Stimulated activated CD8-positive, alpha-beta memory T cell treated with anti-CD3 and anti-CD28 coated beads, Interleukin-15, amount 100 ng/mL, for 24 hours (primary cell): ENCODE measurements around the gene TRERF1.
A peak's percentile ranks its signal among the peaks of the same experiment; 100 is the strongest.
"Not testable (repeated sequence)": the region's sequence is repeated elsewhere in the genome, so short reads cannot be mapped to it uniquely, and the experiment has no call there.

Experiments used
- DNase-seq: peaks from one replicate; pipeline ENCODE4 v3.0.0-alpha.2; 2020; ENCODE audit warnings: low read depth

Gene TRERF1, protein sequence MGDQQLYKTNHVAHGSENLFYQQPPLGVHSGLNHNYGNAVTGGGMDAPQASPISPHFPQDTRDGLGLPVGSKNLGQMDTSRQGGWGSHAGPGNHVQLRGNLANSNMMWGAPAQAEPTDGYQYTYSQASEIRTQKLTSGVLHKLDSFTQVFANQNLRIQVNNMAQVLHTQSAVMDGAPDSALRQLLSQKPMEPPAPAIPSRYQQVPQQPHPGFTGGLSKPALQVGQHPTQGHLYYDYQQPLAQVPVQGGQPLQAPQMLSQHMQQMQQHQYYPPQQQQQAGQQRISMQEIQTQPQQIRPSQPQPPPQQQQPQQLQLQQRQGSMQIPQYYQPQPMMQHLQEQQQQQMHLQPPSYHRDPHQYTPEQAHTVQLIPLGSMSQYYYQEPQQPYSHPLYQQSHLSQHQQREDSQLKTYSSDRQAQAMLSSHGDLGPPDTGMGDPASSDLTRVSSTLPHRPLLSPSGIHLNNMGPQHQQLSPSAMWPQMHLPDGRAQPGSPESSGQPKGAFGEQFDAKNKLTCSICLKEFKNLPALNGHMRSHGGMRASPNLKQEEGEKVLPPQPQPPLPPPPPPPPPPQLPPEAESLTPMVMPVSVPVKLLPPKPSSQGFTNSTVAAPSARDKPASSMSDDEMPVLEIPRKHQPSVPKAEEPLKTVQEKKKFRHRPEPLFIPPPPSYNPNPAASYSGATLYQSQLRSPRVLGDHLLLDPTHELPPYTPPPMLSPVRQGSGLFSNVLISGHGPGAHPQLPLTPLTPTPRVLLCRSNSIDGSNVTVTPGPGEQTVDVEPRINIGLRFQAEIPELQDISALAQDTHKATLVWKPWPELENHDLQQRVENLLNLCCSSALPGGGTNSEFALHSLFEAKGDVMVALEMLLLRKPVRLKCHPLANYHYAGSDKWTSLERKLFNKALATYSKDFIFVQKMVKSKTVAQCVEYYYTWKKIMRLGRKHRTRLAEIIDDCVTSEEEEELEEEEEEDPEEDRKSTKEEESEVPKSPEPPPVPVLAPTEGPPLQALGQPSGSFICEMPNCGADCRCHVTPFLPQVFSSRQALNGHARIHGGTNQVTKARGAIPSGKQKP (N-terminal part only)

DNA sequence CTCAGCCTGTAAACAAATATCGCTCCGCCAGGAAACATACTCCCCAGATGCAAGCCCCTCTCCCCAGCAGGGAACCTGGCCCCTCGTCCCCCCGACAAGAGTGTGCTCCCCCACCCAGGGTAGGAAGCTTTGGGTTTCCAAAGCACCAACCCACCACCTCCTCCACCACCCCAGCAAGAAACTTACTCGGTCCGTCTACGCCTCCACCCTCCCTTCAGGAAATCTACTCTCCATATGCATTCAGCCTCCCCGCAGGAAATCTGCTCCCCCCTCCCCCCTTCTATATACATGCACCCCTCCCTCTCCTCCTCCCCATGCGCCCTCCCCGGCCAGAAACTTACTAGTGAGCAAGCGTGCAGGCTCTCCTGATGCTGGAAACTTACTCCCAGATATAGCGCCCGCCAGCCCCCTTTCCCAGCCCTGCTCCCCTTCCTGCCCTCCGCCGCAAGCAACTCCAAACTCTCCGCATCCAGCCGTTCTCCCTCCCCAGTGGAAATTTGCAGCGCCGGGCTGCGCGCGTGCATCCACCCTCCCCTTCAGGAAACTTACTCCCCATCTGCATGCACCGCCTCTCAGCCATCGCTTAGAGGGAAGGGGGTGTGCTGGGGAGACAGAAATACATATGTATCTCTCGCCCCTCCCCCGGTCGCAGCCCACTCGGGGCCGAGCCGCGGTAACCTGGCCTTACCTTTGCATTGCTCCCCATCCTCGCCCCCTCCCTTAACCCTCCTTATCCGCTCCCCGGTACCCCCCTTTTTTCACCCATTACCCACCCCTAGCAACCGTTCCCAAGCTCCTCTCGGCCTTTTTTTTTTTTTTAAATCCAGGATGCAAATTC lies at the start of gene TRERF1:
Gene TRERF1, minus strand, starts transcription at position 594 of the 838 bp plus-strand sequence. CDS start 182,336 bp downstream, outside the sequence.
- DNase-seq: no peak

DNA sequence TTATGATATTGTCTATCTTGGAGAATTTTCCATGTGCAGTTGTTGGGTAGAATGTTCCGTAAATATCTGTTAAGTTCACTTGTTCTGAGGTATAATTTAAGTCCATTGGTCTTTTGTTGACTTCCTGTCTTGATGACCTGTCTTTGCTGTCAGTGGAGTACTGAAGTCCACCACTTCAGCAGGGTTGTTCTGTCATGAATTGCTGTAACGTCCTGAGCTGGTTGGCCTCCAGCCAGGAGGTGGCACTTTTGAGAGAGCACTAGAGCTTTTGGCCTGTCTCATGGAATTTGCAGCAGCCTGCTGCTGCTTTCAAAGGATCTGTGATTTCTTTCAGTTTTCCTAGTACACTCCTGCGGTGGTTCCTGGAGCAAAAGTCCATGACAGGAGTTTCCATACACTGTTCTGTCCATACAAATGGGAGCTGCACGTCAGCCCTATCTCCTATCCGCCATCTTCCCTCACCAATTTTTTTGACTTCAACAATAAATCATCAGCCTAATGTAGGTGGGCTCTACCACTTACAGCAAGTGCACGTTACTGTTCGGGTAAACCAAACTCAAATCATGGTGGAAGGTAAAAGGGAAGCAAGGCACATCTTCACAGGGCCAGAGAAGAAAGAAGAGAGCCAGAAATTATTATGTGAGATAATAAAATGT lies 46.9 kb upstream of the TRERF1 start:
- DNase-seq: no peak

DNA sequence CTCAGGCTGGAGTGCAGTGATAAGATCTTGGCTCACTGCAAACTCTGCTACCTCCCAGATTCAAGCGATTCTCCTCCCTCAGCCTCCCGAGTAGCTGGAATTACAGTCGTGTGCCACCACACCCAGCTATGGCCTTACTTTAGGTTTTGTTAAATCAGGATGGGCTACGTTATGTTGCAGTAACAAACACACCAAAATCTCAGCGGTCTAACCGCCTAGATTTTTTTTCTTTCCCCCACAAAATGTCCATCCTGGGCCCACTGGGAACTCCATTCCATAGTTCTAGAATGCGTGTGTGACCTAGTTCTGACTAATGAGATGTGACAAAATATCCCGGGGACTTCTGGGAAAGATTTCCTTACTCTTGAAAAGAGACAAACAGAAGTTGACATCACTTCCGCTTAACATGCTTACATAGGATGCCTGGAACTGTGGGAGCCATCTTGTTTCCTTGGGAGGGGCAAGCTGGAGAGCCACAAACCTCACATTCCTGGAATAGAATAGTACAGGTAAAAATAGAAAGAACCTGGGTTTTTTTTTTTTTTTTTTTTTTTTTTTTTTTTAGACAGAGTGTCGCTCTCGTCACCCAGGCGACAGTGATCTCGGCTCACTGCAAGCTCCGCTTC lies 42.3 kb upstream of the TRERF1 start:
- DNase-seq: no peak

DNA sequence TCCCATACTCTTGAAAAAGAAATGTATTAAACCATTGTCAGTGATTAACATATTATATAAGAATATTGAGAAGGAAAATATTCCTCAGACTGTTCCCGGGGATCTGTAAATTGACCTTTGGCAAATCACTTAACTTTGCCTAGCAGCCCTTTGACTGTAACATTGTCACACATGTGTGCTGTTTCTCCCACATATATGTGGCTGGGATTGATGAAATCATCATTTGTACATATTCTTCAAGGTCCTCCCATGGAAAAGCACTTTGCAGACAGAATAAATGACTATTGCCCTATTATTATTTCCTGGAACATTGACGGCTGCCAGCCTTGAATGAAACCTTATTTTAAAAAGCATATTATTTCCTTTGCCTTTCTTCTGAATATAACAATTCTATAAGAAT lies 36.4 kb upstream of the TRERF1 start:
- no peak for DNase-seq

DNA sequence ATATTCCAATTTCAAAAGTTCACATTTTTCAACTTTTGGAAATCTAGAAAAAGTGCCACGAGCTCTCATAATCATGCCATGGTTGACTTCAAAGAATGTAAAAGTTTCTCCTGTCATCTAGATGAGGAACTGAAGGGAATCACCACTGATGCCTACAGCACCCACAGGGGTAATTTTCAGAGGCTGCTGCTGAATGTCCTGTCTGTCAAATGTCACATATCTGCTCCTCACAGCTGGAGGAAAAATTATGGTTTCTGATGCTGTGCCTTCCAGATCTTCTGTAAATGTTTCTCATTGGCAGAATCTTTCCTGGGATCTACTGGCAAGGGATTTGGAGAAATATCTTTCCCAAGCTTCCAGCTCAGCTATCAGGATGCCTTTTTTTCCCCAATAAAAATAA lies 32.5 kb upstream of the TRERF1 start:
- DNase-seq: no peak

DNA sequence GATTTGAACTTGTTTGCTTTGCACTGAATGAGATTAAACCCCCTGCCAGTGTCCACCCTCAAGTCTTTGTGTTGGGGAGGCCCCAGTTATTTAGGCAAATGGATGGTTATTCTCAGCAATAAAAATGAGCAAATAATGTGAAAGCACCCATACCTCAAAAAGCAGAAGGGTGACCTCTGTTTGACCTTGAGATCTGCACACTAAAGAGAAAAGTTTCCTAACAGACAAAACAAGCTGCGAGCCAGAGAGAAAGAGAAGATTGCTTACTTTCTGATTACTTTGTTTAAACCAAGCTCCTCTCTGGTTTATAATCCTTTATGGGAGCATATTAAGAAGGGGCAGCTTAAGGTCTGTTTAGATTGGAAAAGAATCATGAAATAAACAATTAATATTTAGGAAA lies 30.4 kb upstream of the TRERF1 start:
- DNase-seq: no peak

DNA sequence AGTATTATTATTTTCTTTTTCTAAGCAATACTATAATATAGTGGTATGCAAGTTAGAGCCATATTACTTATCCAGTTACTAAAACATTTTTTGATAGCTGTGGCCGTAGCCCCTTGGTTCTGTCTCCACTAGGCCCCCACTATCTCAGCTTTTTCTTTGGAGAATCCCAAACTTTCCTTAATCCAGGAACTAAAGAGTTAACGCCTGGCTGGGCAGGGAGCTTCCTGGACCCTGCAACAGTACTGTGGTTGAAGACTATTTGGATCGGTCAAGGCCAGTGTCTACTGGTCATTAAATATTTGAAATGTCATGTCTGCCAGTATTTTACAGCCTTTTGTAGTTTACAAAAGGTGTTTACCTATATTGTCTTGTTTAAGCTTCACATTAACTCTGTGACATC lies 20.0 kb upstream of the TRERF1 start:
- no peak for DNase-seq

DNA sequence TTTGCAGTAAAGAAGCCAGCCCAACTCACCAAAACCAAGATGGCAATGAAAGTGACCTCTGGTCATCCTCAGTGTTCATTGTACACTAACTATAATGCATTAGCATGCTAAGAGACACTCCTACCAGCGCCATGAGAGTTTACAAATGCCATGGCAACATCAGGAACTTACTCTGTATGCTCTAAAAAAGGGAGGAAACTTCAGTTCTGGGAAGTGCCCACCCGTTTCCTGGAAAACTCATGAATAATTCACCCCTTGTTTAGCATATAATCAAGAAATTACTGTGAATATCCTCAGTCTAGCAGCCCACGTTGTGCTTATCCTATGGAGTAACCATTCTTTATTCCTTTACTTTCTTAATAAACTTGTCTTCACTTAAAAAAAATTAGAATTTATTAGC lies 19.4 kb upstream of the TRERF1 start:
- no peak for DNase-seq

DNA sequence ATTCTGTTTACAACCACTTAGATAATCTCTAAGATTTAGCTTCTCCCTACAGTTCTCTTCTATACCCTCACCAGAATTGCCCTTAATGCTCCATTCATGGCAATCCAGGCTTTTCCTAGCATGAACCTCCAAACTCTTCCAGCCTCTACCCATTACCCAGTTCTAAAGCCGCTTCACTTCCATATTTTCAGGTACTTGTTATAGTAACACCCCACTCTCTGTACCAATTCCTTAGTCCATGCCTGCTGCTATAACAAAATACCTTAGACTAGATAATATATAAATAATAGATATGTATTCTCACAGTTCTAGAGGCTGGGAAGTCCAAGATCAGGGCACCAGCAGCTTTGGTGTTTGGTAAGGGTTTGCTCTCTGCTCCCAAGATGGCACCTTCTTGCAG lies 16.5 kb upstream of the TRERF1 start:
- DNase-seq: no peak

DNA sequence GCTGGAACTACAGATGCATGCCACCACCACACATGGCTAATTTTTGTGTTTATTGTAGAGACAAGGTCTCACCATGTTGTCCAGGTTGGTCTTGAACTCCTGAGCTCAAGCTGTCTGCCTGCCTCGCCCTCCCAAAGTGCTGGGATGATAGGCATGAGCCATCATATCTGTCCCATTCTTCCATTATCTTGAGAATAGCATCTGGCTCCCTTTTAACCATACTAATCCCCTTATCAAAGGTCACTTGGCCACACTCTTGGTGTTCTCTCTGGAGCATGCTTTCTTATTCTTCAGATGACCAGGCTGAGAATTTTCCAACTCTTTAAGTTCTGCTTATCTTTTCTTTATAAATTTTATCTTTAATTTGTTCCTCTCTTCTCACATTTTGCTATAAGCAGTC lies 15.9 kb upstream of the TRERF1 start:
- no peak for DNase-seq

DNA sequence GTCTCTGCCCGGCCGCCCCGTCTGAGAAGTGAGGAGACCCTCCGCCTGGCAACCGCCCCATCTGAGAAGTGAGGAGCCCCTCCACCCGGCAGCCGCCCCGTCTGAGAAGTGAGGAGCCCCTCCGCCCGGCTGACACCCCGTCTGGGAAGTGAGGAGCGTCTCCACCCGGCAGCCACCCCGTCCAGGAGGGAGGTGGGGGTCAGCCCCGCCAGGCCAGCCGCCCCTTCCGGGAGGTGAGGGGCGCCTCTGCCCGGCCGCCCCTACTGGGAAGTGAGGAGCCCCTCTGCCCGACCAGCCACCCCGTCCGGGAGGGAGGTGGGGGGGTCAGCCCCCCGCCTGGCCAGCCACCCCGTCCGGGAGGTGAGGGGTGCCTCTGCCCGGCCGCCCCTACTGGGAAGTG lies 14.7 kb upstream of the TRERF1 start:
- DNase-seq: not testable (repeated sequence)

DNA sequence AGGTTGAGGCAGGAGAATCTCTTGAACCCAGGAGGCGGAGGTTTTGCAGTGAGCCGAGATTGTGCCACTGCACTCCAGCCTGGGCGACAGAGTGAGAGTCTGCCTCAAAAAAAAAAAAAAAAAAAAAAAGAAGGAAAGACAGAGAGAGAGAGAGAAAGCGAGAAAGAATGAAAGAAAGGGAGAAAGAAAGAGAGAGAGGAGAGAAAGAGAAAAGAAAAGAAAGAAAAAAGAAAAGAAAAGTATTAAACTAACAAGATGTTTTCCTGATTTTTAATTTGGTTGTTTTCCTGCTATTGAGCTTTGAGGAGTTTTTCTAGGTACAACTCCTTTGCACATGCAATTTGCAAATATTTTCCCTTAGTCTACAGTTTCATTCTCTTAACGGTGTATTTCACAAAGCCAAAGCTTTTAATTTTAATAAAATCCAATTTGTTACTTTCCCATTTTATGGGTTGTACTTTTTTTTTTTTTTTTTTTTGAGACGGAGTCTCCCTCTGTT lies 10.8 kb upstream of the TRERF1 start:
- DNase-seq: no peak

DNA sequence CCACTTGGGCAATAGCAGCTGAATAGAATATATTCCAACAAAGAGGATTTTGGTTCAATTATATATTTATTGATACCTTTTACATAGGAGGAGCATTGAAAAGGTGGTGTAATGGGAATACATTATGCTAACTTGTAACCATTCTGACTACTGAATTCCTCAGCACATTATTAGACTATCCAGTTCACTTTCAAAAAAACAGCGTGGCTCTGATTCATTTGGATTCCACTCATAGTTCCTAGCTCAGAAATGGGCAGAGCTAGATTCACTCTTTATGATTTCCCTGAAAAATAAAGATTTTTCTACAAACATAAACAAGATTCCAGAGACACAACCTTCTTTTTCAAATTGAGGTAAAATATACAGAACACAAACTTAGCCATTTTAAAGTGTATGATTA lies 9.2 kb upstream of the TRERF1 start:
- no peak for DNase-seq

DNA sequence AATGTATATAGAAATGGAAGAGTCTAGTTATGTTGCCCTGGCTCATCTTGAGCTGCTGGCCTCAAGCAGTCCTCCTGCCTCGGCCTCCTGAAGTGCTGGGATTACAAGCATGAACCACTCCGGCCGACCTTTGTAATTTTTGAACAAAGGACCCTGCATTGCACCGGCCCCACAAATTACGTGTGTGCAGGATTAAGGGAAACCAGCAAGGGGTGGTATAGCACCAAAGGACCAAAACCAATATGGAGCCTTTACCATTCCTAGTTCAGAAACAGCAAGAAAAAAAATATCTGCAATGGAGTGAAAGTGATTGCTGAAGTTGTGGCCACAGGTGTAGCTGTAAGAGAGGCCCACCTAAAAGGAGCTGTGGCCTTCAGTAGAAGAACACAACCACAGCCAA lies 8.2 kb upstream of the TRERF1 start:
- DNase-seq: no peak

DNA sequence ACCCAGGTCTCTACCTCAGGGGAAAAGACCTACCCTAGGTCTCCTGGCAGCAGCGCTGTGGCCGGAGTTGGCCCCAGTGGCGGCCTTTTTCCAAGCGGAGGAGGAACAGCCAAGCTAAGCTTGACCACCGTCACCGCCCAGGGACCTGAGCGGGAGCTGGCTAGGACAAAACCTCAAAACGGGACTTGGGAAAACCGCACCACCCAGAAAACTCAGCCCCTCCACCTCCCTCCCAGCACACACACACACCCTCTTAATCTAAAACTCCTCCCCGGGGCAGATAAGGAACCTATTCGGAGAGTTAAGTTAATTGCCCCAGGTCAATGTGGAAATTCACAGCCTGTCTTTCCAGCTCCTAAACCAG lies 2.7 kb upstream of the TRERF1 start:
- no peak for DNase-seq

DNA sequence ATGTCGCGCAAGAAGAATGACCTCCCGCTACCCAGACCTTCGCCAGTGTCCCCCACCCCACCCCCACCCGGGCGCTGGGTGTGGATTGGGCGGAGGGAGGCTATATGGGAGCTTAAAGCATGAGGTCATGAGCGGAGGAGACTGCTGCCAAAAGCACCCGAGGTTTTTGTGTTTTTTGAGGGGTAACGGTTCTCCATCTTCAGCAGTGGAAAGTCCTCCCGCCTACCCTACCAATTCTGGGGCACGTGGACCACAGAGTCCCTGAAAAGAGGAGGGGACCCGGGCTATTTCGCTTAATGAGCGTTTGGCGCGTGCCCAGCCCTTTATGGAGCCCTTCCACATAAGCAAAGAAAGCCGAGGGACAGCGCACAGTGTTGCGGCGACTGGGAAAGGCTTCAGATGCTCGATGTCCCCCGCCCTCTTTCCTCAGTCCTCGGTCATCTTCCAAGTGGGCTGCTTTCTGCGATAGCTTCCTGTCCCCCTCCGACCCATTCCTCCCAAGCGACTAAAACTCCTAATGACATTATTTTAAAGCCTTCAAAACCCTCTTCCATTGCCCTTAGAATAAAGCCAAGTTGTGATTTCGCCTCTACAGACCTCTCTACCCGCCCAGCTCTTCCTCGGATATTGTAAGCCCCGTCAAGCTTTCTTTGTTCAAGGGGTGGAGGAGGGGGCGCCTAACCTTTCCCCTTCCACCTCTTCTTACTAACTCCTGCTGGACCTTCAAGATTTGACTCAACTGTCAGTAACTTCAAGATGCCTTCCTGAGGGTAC lies 2.1 kb upstream of the TRERF1 start:
- DNase-seq: no peak

DNA sequence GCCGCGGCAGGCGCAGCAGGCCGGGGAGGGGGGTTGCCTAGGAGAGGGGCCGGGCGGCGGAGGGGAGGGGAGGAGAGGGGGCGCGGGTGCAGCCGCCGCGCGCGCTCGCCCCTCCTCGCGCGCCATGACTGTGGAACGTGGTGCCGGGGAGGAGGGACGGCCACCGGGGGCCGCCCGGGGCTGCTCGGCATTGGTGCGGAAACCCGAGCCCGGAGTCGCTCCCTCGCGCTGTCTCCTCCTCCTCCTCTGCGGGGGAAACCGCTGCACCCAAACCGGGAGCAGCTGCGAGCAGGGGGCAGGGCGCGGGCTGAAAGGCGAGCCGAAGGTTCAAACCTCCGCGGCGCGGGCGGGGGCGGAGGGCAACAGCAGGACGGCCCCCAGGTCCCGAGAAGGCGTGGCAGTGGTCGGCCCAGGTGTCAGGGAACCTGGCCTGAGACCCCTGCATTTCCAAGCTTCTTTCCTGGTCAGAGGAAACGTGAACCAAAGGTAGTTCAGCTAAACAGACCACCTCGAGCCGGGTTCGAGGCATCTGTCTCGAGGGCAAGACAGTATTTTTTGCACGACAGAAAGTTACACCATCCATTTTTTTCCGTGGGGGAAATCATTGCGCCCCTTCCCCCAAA lies 1.4 kb upstream of the TRERF1 start:
- peak; percentile 55 for DNase-seq

DNA sequence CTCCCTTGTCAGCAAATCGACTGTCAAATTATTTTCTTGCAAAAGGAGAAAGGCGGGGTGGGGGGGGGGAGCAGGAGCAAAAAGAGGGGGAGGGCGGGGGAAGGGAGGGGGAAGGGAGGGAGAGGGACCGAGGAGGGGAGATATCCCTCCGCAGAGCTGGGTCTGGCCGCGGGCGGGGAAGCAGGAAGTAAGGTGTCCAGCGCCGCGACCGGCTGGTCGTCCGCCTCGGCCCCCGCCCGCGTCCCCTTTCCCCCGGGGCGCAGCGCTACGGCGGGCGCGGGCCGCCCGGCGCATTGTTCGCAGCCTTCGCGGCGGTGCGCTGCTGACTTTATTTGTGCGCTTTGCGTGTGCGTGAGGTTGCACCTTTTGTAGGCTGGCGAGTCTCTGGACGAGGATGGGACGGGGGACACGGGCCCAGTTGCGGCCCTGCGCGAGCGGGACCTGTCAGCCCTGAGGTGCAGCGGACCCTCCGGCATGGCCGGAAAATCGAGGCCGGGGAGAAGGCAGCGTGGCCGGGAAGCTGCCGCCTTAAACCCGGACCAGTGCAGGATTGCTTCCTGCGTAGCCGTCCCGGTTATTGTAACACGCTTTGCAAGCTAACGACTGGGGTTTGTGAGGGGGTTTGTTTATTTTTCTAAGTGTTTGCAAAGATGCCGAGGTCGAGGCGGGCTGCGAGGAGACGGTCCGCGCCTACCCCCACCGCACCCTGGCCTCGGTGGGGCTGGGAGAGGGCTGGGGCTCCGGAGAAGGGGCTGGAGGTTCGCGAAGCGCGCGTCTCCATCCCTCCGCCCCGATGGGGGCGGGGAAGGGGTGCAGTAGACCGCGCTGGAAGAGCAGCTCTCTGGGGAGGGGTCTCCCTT lies 675 bp upstream of the TRERF1 start:
- DNase-seq: no peak
